Measurements from ENCODE around the gene ABCB8.
A peak's percentile ranks its signal among the peaks of the same experiment; 100 is the strongest.

The ABCB8 gene

DNA sequence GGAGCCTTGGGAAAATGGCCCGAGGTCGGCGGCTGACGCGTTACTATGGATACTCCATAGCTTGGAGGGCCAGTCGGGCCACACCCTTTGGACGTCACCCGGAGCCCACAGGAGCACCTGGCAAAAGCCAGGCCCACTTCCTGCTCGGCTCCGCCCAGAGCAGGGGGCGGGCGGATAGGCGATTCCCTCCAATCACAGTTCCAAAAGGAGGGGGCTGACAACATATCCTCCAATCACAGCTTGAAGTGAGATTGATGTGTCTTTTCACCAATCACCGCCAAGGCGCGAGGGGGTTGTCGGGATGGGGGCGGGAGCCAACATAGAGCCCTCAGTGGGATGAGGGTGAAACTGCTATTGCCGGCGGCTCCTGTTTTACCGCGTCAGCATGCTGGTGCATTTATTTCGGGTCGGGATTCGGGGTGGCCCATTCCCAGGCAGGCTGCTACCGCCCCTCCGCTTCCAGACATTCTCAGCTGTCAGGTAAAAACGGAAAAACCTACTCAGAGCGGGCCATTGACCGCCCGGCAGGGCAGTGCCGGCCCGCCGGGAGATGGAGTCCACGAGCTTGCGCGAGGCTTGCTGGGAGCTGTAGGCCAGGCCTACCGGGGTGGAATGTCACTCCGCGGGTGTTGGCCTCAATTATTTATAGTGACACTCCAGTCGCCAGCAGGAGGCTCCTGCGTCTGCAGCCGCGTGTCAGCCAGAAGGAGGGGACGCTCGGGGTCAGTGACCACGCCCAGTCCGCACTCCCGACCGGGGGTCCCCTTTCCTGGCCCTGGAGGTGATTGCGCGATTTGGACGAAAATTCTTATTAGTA is at the start of gene ABCB8:
Gene ABCB8 (plus strand): TSS at position 320 of the 817 bp plus-strand sequence. CDS start 66 bp downstream, at position 386.
- peak; percentile 96 for DNase-seq (ENCODE audit: low read depth)

DNA sequence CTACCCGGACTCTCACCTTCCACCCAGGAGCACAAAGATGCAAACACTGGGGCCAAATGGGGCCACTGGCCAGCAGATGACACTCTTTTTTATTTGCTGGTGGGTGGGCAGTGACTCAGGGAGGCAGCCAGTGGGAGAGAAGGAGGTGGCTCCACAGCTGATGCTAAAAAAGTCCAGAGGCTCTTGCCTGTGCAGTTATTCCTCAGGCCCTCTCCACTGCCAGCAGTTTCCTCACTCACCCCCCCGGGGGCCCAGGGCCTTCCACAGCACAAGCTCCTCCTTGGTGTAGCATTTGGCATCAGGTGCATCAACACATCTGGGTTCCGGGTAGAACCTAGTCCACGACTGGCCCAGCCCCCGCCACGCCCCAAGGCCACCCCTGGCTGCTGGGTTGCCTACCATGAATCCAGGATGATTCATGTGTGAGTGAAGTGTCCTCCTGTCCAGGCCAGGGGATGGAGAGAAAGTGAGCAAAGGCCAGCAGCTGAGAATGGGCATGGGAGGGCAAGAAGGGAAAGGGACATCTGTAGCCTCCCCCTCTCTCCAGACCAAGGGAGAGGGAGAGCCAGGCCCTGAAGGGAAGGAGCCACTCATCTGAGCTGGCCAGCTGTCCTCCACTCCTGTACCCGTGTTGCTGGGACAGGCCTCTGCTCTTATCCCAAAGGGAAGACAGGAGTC is 48.4 kb upstream of the ABCB8 start:
- DNase-seq (ENCODE audit: low read depth) = no peak

DNA sequence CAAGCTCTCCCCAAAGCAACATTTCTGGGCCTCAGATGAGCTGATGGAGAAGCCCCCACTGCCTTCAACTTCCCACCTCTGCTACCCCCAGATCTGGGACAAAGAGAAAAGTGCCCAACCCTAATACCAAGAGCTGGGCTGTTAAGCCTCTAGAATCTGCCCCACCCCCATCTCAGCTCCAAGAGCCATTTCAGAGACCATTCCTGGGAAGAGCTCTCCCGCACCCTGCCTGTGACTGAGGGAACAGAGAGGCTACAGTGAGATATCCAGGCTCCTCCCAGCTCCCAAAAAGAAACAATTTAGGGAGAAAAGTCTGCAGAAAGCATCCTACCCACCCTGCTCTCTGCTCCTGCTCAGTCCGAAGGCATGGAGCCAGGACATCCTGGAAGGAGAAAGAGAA is 47.6 kb upstream of the ABCB8 start:
- no peak for DNase-seq (ENCODE audit: low read depth)

DNA sequence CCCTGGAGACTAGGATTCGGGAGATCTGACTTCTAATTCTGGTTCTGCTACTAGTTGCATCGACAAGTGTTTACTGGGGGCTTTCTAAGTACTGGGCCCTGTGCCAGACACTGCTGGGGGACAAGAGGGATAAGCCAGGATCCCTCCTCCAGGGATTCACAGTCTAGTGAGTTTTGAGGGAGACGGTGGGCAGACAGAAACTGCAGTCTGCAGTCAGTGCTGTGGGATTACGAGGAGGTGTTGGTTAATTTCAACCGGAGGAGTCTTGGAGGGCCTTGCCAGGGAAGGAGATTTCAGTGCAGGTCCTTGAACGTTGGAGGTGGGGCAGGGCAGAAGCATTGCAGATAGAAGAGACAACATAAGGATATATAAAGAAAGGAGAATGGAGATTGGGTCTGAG is 46.6 kb upstream of the ABCB8 start:
- no peak for DNase-seq (ENCODE audit: low read depth)

DNA sequence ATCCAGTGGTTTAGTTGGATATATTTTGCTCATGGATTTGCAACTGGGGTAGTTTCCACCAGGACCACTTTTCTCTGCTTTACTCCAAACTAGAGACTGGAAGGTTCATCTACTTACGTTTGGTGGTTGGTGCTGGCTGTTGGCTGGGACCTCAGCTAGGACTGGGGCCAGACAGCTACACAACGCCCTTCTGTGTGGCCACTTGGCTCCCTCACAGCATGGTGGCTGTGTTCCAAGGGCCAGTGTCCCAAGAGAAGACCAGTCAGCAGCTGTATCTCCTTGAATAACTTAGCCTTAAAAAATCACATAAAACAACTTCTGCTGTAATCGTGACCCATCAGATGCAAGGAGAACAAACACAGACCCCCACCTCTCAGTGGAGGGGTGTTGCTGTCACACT is 45.9 kb upstream of the ABCB8 start:
- DNase-seq (ENCODE audit: low read depth) = no peak

DNA sequence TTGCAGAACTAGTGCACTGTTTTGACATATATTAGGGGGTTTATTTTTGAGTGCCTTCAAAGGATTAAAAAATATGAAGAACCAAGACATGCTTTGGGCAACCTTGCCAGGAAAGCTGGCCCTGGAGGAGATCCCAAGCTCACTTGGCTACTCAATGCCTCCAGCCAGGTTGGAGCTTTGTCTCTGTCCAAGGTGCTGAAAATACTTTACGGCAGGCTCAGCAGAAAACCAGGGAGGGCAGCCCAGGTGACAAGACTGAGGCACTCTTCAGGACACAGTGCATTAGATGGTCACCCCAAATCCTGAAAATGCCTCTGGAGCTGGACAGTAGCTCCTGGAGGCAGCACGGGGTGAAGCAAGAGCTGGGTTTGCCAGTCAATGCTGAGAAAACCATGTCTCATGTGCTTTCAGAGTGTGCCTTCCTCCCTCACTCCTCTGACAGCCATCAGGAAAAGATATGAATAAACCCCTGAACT is 44.3 kb upstream of the ABCB8 start:
- no peak for DNase-seq (ENCODE audit: low read depth)

DNA sequence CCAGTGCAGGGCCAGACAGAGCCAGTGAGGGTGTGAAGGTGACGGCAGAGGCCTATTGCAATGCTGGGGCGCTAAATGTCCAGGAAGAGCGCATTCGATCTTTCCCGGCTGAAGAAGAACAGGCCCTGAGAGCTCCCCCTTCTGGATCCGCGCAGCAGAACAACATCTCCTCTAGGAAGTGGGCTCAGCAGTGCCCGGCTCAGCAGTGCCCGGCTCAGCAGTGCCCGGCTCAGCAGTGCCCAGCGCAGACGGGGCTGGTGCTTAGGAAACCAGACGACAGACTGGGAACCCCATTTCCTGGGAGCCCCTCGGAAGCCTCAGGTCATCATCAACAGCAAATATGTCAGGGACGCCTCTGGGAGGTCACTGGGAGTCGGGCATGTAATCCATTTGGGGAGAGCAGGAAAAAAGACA is 42.1 kb upstream of the ABCB8 start:
- no peak for DNase-seq (ENCODE audit: low read depth)

DNA sequence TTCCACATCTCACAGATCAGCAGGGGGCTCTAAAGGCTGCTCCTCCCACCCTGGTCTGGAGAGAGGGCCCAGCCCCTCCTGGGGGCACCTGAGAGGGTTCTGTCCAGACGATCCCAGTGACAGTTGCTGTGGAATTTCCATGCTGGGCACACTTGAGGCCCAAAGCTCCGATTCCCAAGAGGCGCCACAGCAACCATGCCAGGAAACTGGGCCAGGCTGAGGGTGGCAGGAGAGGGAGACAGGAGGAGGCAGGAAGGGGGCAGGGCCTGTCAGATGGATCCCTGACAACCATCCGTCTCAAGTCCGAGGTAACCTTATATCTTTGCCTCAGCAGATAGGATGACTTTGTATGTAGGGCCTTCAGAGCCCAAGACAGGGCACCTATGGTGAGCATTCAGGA is 41.7 kb upstream of the ABCB8 start:
- DNase-seq (ENCODE audit: low read depth) = no peak

DNA sequence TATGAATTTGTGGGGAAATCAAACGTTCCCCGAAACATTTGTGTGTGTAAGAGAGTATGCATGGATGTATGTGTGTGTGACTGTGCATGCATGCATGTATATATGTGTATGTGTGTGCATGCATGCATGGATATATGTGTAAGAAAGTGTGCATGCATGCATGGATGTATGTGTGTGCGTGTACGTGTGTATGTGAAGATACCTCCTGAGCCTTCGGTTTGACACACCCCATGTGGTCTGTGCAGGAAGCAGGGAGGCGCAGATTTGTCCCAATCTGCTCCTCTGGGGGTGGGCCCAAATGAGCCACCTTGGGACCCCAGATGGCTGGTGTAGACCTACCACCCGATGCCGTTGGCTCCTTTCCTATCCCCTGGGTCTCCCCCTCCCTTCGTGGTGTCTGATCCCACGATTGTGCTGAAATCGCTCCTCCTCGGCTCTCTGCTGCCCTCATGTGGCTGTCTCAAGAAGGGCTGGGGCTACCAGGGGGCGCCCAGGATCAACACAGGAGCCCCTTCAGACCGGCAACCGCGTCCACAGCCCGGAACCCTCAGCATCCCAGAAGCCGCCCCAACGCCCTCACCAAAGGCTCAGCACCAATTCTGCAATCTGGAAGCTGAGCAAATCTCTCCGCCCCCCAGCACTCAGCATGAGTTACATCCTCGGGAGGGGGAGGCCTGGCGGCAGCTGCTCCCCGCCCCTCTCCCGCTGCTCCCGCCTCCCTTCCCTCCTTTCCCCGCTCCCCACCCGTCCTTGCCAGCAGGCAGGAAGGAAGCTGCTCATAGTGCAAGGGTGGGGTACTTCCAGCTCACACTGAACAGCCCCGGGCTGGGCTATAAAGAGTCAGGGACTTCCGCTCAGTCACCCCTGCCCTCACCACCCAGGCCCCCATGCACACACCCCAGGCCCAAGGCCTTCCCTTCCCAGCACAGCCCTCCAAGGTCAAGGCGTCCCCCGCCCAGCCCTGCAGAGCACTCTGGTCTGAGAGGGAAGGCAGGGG is 39.7 kb upstream of the ABCB8 start:
- peak; percentile 53 for DNase-seq (ENCODE audit: low read depth)

DNA sequence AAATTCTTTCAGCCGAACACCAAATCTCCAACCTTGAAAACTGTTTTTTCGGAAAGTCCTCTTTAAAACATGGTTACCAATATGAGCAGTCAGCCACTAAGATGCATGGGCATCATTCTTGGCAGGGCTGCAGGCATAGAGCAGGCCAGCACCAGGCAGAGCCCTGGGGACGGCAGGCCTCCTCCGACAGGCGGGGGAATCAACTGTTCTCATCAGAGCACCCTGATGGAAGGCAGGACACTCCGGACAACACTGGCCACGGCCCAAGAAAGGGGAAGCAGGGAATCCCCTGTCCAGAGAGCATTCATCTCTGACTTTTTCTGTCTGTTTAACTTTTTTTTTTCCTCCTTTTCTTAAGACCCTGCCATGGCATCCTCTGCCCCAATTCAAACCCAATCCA is 38.8 kb upstream of the ABCB8 start:
- no peak for DNase-seq (ENCODE audit: low read depth)

DNA sequence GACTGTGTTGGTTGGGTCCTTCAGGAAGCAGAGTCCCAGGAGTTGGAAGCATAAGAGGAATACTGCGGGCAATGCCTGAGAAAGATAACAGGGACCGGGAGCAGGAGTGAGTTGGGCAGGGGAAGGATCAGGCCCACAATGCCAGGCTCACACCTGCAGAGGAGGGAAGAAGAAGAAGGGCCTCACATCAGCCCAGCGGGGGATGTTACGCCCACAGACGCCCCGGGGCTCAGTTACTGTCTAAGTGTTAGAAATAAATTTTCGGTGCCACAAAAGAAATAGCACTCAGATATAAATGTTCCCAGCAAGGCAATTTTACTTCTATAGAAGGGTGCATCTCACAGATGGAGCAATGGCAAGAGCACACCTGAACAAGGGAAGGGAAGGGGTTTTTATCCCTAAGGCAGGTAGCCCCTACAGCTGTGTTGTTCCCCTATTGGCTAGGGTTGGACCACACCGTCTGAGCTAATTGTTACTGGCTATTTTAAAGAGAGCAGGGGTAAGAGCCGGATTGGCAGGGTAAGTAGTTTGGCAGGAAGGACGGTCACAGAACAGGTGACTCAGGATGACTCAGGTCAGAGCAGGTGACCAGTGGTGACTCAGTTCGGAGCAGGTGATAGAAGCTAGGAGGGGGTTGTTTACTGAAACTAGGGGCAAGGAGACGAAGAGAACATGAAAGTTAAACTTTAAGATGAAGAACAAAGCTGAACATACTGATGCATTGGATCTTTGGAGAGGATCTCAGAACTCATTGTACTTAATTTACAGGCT is 37.6 kb upstream of the ABCB8 start, which contains the start of gene NOS3:
Gene NOS3 (plus strand): TSS at position 602 of the 771 bp plus-strand sequence. CDS start 2,787 bp downstream, outside the sequence.
- DNase-seq (ENCODE audit: low read depth) = no peak

DNA sequence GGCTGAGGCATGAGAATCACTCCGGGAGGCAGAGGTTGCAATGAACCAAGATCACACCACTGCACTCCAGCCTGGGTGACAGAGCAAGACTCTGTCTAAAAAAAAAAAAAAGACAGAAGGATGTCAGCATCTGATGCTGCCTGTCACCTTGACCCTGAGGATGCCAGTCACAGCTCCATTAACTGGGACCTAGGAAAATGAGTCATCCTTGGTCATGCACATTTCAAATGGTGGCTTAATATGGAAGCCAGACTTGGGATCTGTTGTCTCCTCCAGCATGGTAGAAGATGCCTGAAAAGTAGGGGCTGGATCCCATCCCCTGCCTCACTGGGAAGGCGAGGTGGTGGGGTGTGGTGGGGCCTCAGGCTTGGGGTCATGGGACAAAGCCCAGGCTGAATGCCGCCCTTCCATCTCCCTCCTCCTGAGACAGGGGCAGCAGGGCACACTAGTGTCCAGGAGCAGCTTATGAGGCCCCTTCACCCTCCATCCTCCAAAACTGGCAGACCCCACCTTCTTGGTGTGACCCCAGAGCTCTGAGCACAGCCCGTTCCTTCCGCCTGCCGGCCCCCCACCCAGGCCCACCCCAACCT is 36.1 kb upstream of the ABCB8 start:
- no peak for DNase-seq (ENCODE audit: low read depth)

DNA sequence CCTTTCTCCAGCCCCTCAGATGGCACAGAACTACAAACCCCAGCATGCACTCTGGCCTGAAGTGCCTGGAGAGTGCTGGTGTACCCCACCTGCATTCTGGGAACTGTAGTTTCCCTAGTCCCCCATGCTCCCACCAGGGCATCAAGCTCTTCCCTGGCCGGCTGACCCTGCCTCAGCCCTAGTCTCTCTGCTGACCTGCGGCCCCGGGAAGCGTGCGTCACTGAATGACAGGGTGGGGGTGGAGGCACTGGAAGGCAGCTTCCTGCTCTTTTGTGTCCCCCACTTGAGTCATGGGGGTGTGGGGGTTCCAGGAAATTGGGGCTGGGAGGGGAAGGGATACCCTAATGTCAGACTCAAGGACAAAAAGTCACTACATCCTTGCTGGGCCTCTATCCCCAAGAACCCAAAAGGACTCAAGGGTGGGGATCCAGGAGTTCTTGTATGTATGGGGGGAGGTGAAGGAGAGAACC is 35.4 kb upstream of the ABCB8 start:
- DNase-seq (ENCODE audit: low read depth) = no peak

DNA sequence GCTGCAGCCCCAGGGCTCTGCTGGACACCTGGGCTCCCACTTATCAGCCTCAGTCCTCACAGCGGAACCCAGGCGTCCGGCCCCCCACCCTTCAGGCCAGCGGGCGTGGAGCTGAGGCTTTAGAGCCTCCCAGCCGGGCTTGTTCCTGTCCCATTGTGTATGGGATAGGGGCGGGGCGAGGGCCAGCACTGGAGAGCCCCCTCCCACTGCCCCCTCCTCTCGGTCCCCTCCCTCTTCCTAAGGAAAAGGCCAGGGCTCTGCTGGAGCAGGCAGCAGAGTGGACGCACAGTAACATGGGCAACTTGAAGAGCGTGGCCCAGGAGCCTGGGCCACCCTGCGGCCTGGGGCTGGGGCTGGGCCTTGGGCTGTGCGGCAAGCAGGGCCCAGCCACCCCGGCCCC is 34.7 kb upstream of the ABCB8 start:
- no peak for DNase-seq (ENCODE audit: low read depth)

DNA sequence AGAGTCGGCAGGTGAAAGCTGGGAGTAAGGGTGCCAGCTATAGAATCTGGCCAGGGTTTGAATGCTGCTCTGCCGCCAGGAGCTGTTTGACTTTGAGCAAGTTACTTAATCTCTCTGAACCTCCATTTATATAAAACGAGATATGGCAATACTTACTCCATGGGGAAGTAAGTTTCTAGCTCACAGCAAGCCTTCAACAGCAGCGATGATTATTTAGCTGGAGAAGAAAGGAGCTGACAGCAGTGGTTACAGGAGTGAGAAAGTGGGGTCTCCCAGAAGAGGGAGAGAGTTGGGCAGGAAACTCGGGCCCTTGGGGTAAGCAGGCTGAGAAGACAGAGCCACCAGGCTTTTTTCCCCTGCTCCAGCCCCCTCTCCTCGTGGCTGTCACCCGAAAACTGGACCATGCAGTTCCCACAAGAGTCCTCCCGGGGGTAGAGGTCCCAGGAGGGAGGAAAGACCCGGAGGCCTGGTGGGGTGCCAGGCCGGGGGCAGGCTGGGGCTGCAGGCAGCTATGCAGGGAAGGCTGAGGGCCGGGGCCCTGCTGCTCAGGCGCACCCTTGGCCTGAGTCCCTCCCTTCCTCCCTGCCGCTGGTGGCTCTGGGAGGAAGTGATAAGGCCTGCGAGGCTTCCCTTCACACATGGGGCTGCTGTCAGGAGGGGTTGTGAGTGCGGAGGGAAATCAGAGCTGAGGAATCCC is 34.0 kb upstream of the ABCB8 start:
- DNase-seq (ENCODE audit: low read depth) = no peak

DNA sequence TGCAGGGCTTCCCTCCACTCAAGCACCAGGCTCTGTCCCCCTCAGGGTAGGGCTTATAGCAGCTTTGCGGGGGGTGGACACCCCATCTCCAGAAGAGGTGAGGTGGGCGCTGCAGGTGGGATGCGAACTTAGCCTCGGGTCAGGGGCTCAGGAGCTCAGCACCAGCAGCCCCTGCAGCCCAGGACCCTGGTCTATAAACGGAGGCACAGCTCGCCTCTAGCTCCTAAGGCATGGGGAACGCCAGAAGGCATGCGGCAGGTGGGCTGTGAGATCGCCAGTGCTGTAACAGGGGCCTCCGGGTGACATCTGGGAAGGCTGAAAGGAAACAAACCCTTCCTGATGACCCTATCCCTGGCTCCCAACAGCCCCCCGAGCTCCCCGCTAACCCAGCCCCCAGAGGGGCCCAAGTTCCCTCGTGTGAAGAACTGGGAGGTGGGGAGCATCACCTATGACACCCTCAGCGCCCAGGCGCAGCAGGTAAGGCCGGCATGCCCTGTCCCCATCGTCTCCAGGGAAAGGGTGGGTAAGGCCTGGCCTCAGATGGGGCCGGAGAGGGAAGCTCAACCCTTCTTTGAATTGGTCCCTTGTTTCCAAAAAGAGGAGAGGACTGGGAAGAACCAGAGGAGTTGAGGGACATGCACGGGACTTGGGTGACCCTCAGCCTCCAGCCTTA is 33.3 kb upstream of the ABCB8 start:
- no peak for DNase-seq (ENCODE audit: low read depth)

DNA sequence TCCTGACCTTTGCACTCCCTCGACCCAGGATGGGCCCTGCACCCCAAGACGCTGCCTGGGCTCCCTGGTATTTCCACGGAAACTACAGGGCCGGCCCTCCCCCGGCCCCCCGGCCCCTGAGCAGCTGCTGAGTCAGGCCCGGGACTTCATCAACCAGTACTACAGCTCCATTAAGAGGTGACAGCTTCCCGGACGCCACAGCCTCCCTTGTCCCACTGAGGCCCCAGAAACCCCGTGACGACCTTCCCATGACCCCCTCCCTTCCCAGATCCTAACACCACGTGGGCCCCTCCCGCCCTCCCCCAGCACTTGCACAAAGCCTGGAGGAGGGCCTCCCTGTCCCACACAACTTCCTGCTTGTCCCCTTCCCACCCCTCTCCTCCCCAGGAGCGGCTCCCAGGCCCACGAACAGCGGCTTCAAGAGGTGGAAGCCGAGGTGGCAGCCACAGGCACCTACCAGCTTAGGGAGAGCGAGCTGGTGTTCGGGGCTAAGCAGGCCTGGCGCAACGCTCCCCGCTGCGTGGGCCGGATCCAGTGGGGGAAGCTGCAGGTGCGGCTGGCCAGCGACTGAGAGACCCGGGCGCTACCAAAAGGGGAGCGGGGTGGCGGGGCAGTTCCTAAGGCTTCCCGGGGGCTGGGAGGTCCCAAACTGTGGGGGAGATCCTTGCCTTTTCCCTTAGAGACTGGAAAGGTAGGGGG is 31.7 kb upstream of the ABCB8 start:
- DNase-seq (ENCODE audit: low read depth) = no peak

DNA sequence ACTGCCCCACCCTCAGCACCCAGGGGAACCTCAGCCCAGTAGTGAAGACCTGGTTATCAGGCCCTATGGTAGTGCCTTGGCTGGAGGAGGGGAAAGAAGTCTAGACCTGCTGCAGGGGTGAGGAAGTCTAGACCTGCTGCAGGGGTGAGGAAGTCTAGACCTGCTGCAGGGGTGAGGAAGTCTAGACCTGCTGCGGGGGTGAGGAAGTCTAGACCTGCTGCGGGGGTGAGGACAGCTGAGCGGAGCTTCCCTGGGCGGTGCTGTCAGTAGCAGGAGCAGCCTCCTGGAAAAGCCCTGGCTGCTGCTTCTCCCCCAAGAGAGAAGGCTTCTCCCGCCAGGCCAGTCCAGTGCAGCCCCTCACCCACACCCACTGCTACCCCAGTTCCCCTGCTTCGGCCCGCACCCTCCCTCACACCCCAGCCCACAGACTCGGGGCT is 31.2 kb upstream of the ABCB8 start:
- no peak for DNase-seq (ENCODE audit: low read depth)

DNA sequence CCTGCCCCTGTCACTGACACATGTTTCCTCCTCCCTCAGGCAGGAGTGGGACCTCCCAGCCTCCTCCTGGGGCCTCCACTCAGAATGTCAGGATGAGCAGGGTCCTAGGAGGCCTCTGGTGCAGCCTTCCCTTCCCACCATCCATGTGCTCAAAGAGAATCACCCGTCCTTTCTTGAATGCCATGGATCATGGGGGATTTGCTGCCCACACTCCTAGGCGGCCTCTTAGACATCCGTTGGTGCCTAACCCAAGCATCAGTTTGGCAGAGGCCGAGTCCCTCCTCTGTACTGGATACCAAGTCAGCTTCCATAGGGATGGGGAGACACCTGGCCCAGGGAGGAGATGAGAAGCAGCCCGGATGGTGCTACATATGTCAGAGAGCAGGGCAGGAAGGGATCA is 30.4 kb upstream of the ABCB8 start:
- no peak for DNase-seq (ENCODE audit: low read depth)
